ENCODE measurements around the gene FOXA3.

DNA sequence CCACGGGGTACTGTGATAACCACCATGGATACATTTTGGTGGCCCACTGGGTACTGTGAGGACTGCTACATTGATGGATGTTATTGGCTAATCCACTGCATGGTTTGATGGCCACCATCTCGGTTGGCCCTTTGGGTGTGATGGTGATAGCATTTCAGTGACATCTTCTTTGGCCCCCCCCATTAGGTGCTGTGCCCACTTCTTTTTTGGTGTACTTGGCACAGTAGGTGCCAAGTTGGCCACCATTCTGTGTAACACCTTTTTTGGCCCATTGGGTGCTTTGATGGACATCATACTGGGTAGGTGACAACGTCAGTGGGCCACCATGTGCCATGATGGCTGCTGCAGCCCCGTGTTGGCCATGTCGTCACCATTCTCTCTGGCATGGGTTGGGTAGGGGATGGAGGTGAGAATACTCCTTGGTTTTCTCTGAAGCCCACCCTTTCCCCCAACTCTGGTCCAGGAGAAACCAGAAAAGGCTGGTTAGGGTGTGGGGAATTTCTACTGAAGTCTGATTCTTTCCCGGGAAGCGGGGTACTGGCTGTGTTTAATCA is 9.2 kb downstream of the FOXA3 start:
- TF ChIP-seq CTCF (IDR thresholded peaks at IDR 0.05; ENCODE audit: insufficient read depth, low read depth, low read length), result no peak
- TF ChIP-seq EZH2 (IDR thresholded peaks at IDR 0.05; ENCODE audit: insufficient read depth, low read length), result no peak
